ENCODE results near the gene FLOT1.

DNA sequence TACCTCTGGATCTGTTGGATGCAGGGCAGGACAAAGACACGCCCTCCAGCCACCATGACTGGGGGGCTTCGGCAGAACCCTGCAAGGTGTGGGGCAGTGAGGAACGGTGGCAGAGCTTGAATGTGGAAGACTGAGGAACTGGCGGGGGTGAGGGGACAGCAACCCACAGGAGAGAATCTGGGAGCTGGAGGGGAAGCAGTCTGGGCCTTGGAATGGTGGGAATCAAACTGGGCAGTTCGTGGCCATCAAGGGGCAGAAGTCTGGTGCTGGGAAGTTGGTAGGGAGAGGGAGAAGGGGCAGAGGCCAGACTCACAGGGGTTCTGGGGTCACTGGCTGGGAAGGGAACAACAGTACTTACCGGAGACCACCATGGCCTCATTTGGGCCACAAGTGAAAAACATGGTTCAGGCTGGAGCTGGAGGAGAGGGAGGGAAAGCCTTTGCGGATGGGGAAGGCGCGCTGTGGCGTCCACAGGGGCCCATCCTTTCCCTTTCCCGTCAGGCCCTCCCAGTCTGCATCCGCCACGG lies 635 bp downstream of the FLOT1 start:
- TF ChIP-seq, protein P1, sequence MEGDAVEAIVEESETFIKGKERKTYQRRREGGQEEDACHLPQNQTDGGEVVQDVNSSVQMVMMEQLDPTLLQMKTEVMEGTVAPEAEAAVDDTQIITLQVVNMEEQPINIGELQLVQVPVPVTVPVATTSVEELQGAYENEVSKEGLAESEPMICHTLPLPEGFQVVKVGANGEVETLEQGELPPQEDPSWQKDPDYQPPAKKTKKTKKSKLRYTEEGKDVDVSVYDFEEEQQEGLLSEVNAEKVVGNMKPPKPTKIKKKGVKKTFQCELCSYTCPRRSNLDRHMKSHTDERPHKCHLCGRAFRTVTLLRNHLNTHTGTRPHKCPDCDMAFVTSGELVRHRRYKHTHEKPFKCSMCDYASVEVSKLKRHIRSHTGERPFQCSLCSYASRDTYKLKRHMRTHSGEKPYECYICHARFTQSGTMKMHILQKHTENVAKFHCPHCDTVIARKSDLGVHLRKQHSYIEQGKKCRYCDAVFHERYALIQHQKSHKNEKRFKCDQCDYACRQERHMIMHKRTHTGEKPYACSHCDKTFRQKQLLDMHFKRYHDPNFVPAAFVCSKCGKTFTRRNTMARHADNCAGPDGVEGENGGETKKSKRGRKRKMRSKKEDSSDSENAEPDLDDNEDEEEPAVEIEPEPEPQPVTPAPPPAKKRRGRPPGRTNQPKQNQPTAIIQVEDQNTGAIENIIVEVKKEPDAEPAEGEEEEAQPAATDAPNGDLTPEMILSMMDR (IDR thresholded peaks at IDR 0.05 in 4 of 5, conservative IDR thresholded peaks at IDR 0.05 in 1 of 5), result no peak
- TF ChIP-seq POLR2A (IDR thresholded peaks at IDR 0.05), result no peak
